Measurements from ENCODE around the gene INMT. TPM values are rescaled to one million over a fixed set of nuclear protein-coding genes. Genes with fewer than 3 reads are reported as not detected.

The INMT gene
- total and polyA plus RNA-seq, 2 donors (not counting 1 experiment from before 2014, with no cell fraction given) = 0.15 TPM; not detected in 1

DNA sequence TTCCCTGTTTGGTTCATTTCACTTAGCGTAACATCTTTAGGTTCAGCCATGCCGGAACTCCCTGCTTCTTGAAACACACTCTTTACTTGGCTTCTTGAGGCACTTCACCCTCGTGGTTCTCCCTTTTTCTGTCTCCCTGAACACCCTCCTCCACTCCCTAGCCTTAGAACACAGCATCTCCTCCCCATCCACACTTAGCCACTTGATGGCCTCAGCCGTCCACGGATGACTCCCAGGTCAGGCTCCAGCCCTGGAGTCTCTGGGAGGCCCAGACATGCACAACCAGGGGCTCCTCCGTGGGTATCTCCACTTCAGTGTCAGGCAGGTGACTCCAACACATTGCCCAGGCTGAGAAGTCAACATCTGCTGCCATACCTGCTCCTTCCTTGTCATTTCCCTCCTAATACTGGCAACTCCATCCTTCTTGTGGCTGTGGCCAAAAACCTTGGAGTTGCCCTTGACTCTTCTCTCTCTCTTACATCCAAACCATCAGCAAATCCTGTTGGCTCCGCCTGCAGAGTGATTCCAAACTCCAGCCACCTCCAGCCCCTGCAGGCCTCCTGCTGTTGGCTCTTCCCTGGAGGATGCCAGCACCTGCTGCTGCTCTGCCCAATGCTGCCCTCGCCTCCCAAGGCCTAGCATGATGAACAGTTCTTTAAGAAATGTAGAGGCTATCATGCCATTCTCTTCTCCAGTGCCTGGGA, 8.4 kb upstream of the INMT start:
- no peak for ATAC-seq (ENCODE audit: low read depth)
- WGBS (ENCODE audit: insufficient coverage) = 72% methylated on average over 7 of the region's 8 CpGs
- TF ChIP-seq, protein P1, sequence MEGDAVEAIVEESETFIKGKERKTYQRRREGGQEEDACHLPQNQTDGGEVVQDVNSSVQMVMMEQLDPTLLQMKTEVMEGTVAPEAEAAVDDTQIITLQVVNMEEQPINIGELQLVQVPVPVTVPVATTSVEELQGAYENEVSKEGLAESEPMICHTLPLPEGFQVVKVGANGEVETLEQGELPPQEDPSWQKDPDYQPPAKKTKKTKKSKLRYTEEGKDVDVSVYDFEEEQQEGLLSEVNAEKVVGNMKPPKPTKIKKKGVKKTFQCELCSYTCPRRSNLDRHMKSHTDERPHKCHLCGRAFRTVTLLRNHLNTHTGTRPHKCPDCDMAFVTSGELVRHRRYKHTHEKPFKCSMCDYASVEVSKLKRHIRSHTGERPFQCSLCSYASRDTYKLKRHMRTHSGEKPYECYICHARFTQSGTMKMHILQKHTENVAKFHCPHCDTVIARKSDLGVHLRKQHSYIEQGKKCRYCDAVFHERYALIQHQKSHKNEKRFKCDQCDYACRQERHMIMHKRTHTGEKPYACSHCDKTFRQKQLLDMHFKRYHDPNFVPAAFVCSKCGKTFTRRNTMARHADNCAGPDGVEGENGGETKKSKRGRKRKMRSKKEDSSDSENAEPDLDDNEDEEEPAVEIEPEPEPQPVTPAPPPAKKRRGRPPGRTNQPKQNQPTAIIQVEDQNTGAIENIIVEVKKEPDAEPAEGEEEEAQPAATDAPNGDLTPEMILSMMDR (IDR thresholded peaks at IDR 0.05) = no peak
- no peak for TF ChIP-seq EZH2 (IDR thresholded peaks at IDR 0.05; ENCODE audit: borderline replicate concordance, insufficient read depth, low read depth, low read length, poor library complexity, severe bottlenecking)
- Mint-ChIP-seq H3K9me3 (ENCODE audit: insufficient read depth) (no peaks in the 10 kb centered on the region), H3K4me3 (no peak overlapping the region), H3K27ac (no peak overlapping the region), H3K4me1 (peaks cover 2% of the 10 kb centered on the region), H3K27me3 (peaks cover 16% of the 10 kb centered on the region)
- Histone ChIP-seq H3K9me3 (ENCODE audit: control extremely low read depth in 1 of 3, control insufficient read depth in 2 of 3, insufficient read depth in 1 of 3, low read length in 2 of 3) (no peaks in the 10 kb centered on the region), H3K4me2 (replicated peaks; ENCODE audit: low read depth, low read length, poor library complexity, severe bottlenecking) (no peak overlapping the region), H3K9ac (ENCODE audit: low read length) (no peak overlapping the region), H3K79me2 (ENCODE audit: control insufficient read depth, insufficient read depth, low read length) (no peaks in the 10 kb centered on the region), H2AFZ (ENCODE audit: insufficient read depth, low read depth, low read length, poor library complexity, severe bottlenecking) (no peak overlapping the region), H3K36me3 (replicated peaks in 1 of 2; ENCODE audit: control extremely low read depth in 1 of 2, control insufficient read depth in 1 of 2, extremely low read depth in 1 of 2, insufficient read depth in 2 of 2, low read length in 1 of 2) (no peaks in the 10 kb centered on the region), H4K20me1 (ENCODE audit: control insufficient read depth, insufficient read depth, low read length, poor library complexity, severe bottlenecking) (no peaks in the 10 kb centered on the region), H3K27ac (ENCODE audit: low read length in 2 of 2) (no peak overlapping the region), H3K4me1 (ENCODE audit: control insufficient read depth in 2 of 2, insufficient read depth in 2 of 2, low read length in 2 of 2) (no peaks in the 10 kb centered on the region), H3K27me3 (replicated peaks in 1 of 4; ENCODE audit: control extremely low read depth in 1 of 4, control insufficient read depth in 3 of 4, insufficient read depth in 4 of 4, low read length in 3 of 4) (peaks cover 0 to 4% (median 0%) of the 10 kb centered on the region in 4 experiments), H3K4me3 (ENCODE audit: control extremely low read depth in 1 of 5, extremely low read depth in 1 of 5, insufficient read depth in 1 of 5, low read depth in 2 of 5, low read length in 4 of 5) (no peak overlapping the region)
- DNase-seq = no peak
- POLR2A ChIA-PET = no interaction called here
- intact Hi-C loops (cut with micrococcal nuclease) = no loop called here
- CTCF ChIA-PET = no interaction called here

DNA sequence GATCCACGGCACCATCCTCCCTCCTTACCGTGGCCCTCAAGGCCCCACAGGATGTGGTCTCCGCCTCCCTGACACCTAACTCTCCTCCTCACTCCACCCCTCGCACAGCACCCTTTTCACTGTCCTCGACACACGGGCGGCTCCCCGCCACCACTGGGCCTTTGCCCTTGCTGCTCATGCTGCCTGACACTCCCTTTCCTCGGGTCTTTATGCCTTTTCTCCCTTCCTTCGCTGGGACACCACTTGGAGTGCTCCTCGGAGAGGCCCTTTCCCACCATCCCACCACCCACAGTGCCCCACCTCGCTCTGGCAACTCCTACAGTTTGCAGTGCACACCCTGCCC, 7.9 kb upstream of the INMT start:
- no peaks in the 10 kb centered on the region for H3K4me1 ChIP-seq (ENCODE audit: control insufficient read depth in 2 of 2, insufficient read depth in 2 of 2, low read length in 2 of 2)
- no peaks in the 10 kb centered on the region for H3K9me3 Mint-ChIP-seq (ENCODE audit: insufficient read depth)
- TF ChIP-seq, protein P1 (IDR thresholded peaks at IDR 0.05) = no peak
- TF ChIP-seq EZH2 (IDR thresholded peaks at IDR 0.05; ENCODE audit: borderline replicate concordance, insufficient read depth, low read depth, low read length, poor library complexity, severe bottlenecking) = no peak
- CTCF ChIA-PET = interaction anchor here (1.6 kb wide), 1 partner anchor 8 kb away, joined by 4 read pairs; no protein-coding TSS in a partner anchor
- H3K27me3 ChIP-seq (replicated peaks in 1 of 4; ENCODE audit: control extremely low read depth in 1 of 4, control insufficient read depth in 3 of 4, insufficient read depth in 4 of 4, low read length in 3 of 4) = peaks cover 0 to 4% (median 0%) of the 10 kb centered on the region in 4 experiments
- no peaks in the 10 kb centered on the region for H4K20me1 ChIP-seq (ENCODE audit: control insufficient read depth, insufficient read depth, low read length, poor library complexity, severe bottlenecking)
- no peaks in the 10 kb centered on the region for H3K36me3 ChIP-seq (replicated peaks in 1 of 2; ENCODE audit: control extremely low read depth in 1 of 2, control insufficient read depth in 1 of 2, extremely low read depth in 1 of 2, insufficient read depth in 2 of 2, low read length in 1 of 2)
- DNase-seq (no peak), ATAC-seq (ENCODE audit: low read depth) (no peak)
- intact Hi-C loops (cut with micrococcal nuclease) = no loop called here
- H3K9me3 ChIP-seq (ENCODE audit: control extremely low read depth in 1 of 3, control insufficient read depth in 2 of 3, insufficient read depth in 1 of 3, low read length in 2 of 3) = no peaks in the 10 kb centered on the region
- H3K79me2 ChIP-seq (ENCODE audit: control insufficient read depth, insufficient read depth, low read length) = no peaks in the 10 kb centered on the region
- peaks cover 2% of the 10 kb centered on the region for H3K4me1 Mint-ChIP-seq
- 81% methylated on average over 12 of the region's 12 CpGs for WGBS (ENCODE audit: insufficient coverage)
- POLR2A ChIA-PET = no interaction called here
- H3K27me3 Mint-ChIP-seq = peaks cover 16% of the 10 kb centered on the region
- H3K9ac ChIP-seq (ENCODE audit: low read length) = no peak overlapping the region
- H3K4me3 Mint-ChIP-seq = no peak overlapping the region
- H3K27ac ChIP-seq (ENCODE audit: low read length in 2 of 2) = no peak overlapping the region
- no peak overlapping the region for H3K4me2 ChIP-seq (replicated peaks; ENCODE audit: low read depth, low read length, poor library complexity, severe bottlenecking)
- no peak overlapping the region for H3K4me3 ChIP-seq (ENCODE audit: control extremely low read depth in 1 of 5, extremely low read depth in 1 of 5, insufficient read depth in 1 of 5, low read depth in 2 of 5, low read length in 4 of 5)
- H2AFZ ChIP-seq (ENCODE audit: insufficient read depth, low read depth, low read length, poor library complexity, severe bottlenecking) = no peak overlapping the region
- no peak overlapping the region for H3K27ac Mint-ChIP-seq
